WI38 (cell line): ENCODE measurements around the gene PPOX.

Source experiments
- H3K4me3 ChIP-seq: 2 replicates; pipeline ENCODE4 v1.5.1; 2011; ENCODE audit warnings: low read depth, mild to moderate bottlenecking, control low read depth, low read length
- TF ChIP-seq, protein P1 (sequence below): IDR thresholded peaks from 2 replicates; pipeline ENCODE4 v1.5.1; 2012; ENCODE audit warnings: low read depth, mild to moderate bottlenecking, control low read depth, low read length

PPOX gene

DNA sequence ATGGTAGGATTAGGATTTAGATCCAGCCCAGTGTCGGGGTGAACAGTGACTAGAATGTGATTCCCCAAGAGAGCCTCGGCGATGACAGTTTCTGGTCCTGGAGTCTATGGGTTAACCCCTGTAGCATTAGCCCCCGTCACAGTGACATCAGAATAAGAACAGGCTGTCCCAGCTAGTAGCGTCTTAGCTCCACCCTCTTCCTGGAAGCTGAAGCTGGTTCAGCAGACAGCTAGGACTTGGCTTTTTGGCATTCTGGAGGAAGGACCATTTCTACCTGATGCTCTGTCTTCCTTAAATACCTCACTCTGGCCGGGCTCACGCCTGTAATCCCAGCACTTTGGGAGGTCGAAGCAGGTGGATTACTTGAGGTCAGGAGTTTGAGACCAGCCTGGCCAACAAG is 40.9 kb downstream of the PPOX start:
- TF ChIP-seq, protein P1, sequence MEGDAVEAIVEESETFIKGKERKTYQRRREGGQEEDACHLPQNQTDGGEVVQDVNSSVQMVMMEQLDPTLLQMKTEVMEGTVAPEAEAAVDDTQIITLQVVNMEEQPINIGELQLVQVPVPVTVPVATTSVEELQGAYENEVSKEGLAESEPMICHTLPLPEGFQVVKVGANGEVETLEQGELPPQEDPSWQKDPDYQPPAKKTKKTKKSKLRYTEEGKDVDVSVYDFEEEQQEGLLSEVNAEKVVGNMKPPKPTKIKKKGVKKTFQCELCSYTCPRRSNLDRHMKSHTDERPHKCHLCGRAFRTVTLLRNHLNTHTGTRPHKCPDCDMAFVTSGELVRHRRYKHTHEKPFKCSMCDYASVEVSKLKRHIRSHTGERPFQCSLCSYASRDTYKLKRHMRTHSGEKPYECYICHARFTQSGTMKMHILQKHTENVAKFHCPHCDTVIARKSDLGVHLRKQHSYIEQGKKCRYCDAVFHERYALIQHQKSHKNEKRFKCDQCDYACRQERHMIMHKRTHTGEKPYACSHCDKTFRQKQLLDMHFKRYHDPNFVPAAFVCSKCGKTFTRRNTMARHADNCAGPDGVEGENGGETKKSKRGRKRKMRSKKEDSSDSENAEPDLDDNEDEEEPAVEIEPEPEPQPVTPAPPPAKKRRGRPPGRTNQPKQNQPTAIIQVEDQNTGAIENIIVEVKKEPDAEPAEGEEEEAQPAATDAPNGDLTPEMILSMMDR: no peak
- no peak overlapping the region for H3K4me3 ChIP-seq

DNA sequence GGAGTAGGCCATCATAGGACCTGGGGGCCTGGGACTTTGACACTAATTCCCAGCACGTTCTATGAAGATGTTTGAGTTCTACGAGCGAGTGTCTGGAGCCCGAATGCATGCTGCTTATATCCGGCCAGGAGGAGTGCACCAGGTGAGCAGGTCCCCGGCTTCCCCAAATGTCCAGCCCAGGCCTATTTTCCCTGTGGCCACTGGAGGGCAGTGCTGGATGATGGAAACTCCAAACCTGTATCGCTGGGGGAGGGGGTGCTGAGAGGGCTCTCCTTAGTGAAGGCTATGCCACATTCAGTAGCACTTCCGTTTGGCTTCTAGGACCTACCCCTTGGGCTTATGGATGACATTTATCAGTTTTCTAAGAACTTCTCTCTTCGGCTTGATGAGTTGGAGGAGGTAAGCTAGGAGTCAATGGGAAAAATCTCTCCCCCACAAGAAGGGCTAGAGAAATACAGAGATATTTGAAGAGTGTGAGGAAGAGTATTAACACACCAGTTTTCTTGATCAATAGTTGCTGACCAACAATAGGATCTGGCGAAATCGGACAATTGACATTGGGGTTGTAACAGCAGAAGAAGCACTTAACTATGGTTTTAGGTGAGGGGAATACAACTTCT is 43.7 kb downstream of the PPOX start:
- H3K4me3 ChIP-seq: no peak overlapping the region
- TF ChIP-seq, protein P1: peak; percentile 95

DNA sequence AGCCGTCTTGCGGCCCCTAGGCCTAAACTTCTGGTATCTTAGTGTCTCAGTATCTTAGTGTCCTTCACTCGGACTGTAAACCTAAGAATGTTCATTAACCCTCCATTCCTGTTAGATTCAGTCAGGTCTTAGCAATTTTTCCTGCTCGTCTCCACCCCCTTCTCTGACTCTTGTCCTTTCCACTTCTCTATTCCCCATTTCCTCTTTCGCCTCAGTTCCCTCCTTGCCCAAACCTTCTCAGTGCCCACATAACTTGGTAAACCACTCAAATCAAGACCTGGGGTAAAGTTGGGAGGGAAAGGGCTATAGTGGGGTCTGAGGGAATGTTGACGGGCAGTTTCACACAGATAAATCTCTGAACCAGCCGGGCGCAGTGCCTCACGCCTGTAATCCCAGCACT is 48.1 kb downstream of the PPOX start:
- no peak overlapping the region for H3K4me3 ChIP-seq
- TF ChIP-seq, protein P1: no peak

DNA sequence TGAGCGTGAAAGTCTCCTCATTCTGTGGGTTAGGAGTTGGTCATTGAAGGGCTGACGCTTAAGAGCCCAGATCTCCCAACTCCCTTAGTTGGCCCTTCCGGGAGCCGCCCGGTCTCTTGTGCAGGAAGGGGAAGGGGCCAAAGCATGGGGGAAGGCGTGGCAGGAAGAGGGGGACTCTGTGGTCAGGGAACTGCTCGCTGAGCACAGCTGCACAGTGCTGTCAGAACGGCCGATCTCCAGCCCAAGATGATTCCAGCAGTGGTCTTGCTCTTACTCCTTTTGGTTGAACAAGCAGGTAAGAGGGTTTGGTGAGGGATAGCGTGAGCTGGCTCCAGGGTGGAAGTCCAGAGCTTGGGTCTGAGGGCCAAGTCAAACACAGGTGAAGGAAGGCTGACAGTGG is 48.9 kb downstream of the PPOX start, which contains the start of gene FCER1G:
FCER1G (plus strand) TSS at position 220 of the 400 bp plus-strand sequence; CDS start at position 247, 27 bp downstream.
- TF ChIP-seq, protein P1: no peak
- H3K4me3 ChIP-seq: no peak within 1 kb of the TSS

DNA sequence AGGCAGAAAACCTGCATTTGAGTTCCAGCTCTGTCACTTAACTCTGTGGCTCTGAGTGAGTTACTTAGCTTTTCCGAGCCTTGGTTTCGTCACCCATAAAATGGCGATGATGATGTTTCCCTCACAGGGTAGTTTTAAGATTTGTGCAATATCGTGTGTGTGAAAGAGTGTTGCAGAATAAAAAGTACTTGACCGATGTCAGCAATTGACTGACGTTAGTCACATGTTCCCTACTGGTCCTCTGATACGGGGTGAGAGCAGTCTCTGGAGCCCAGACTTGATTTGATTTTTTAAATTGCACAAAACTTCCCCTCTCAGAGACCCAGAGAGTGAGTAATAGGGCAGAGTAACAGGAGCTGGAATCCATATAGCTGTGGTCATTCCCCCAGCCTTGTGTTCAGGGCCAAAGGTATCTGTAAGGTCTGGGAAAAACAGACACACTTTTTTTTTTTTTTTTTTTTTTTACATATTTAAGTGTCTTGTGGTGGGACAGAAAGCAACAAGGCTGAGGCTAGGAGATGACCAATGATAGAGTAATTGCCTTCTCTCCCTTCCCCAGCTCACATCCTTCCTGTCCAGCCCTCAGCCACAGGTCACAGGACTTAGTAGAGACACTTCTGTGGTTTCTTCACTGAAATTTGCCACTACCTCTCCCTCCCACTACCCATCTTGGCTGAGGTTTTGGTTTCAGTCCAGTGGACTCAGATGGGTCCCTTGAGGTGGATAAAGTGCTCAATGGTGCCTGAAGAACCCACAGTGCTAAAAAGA is 50.9 kb downstream of the PPOX start:
- H3K4me3 ChIP-seq: no peak overlapping the region
- TF ChIP-seq, protein P1: no peak

DNA sequence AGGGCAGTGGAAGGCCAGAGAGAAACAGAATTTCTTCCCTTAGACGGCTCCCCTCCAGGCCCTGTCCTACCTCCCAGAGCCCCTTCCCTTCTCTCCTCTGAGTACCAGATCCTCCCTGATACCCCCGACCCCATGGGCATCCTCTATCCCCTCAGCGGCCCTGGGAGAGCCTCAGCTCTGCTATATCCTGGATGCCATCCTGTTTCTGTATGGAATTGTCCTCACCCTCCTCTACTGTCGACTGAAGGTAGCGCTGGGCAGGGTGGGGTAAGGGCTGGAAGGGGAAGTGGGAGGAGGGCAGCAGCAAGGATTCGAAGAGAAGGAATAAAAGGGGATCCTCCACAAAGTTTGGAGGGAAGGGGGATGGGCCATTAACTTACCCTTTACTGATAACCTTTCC is 51.6 kb downstream of the PPOX start:
- H3K4me3 ChIP-seq: no peak overlapping the region
- TF ChIP-seq, protein P1: no peak
